22Rv1 (cell line): ENCODE measurements around the gene NDRG4.

Experiments
- CTCF ChIP-seq: fragments of 450-650 bp; IDR thresholded peaks from 2 replicates; pipeline ENCODE4 v1.5.1; 2017; ENCODE audit warnings: mild to moderate bottlenecking
- ZFX ChIP-seq: fragments of 450-650 bp; IDR thresholded peaks from 2 replicates; pipeline ENCODE4 v1.6.1; 2017; ENCODE audit warnings: antibody characterized with exemption, borderline replicate concordance

GRCh38 chr16:58518980-58519368 lies 19.0 kb downstream of the NDRG4 start:
- no peak for TF ChIP-seq CTCF
- TF ChIP-seq ZFX = no peak
